ENCODE results near the gene PRPSAP1. TPM values are rescaled to one million over a fixed set of nuclear protein-coding genes. Genes with fewer than 3 reads are reported as not detected.
A peak's percentile ranks its signal among the peaks of the same experiment; 100 is the strongest.

PRPSAP1 gene
- total and polyA plus RNA-seq, 8 donors, result 25.0 to 49.0 (median 38.4) TPM

- peaks cover 7 to 15% (median 11%) of the 10 kb centered on the region in 4 donors for H3K4me1 ChIP-seq
- no peaks in the 10 kb centered on the region for H3K27me3 ChIP-seq
- H3K27ac ChIP-seq, result no peak overlapping the region
- intact Hi-C loops (cut with DNase I; ENCODE audit: low total_unique reads), result loop anchor here (5.0 kb wide), 1 partner anchor 158 kb away; no protein-coding TSS in a partner anchor
- DNase-seq, result no peak
- TF ChIP-seq EP300 (IDR thresholded peaks at IDR 0.05) (no peak), CTCF (IDR thresholded peaks at IDR 0.05) (peak in 1 of 7 experiments; percentile 28), POLR2A (IDR thresholded peaks at IDR 0.05) (no peak)
- H3K9me3 ChIP-seq, result no peaks in the 10 kb centered on the region
- no peak overlapping the region for H3K4me3 ChIP-seq
- H3K36me3 ChIP-seq, result no peaks in the 10 kb centered on the region
- WGBS, 5 donors, result 79 to 89% (median 86%) methylated on average over 8 to 15 of the region's 15 CpGs
Measured at GRCh38 chr17:76279742-76280287, 73.9 kb downstream of the PRPSAP1 start.

GRCh38 chr17:76278952-76279741 is 74.6 kb downstream of the PRPSAP1 start:
- WGBS, 5 donors, result 33 to 48% (median 43%) methylated on average over 27 to 28 of the region's 28 CpGs
- Histone ChIP-seq H3K9me3 (no peaks in the 10 kb centered on the region), H3K27me3 (no peaks in the 10 kb centered on the region), H3K27ac (no peak overlapping the region), H3K4me1 (peaks cover 8 to 20% (median 15%) of the 10 kb centered on the region in 4 donors), H3K36me3 (no peaks in the 10 kb centered on the region), H3K4me3 (no peak overlapping the region)
- peak; percentile 92 to 95 for DNase-seq
- TF ChIP-seq CTCF (IDR thresholded peaks at IDR 0.05) (peak in 6 of 7 experiments; percentile 80 to 99 (median 94)), POLR2A (IDR thresholded peaks at IDR 0.05) (no peak), POLR2AphosphoS5 (IDR thresholded peaks at IDR 0.05) (peak in 1 of 3 donors; percentile 61), EP300 (IDR thresholded peaks at IDR 0.05) (no peak)
- intact Hi-C loops (cut with DNase I; ENCODE audit: low total_unique reads), result loop anchor here (5.0 kb wide), 1 partner anchor 157 kb away; no protein-coding TSS in a partner anchor

GRCh38 chr17:76278268-76278908 is 75.3 kb downstream of the PRPSAP1 start:
- 81 to 92% (median 84%) methylated on average over 14 to 19 of the region's 19 CpGs for WGBS, 5 donors
- Histone ChIP-seq H3K4me3 (no peak overlapping the region), H3K27me3 (no peaks in the 10 kb centered on the region), H3K4me1 (peaks cover 14 to 28% (median 22%) of the 10 kb centered on the region in 4 donors), H3K9me3 (no peaks in the 10 kb centered on the region), H3K27ac (no peak overlapping the region), H3K36me3 (no peaks in the 10 kb centered on the region)
- no peak for TF ChIP-seq CTCF (IDR thresholded peaks at IDR 0.05)
- no peak for TF ChIP-seq POLR2AphosphoS5 (IDR thresholded peaks at IDR 0.05)
- no peak for TF ChIP-seq POLR2A (IDR thresholded peaks at IDR 0.05)
- no peak for TF ChIP-seq EP300 (IDR thresholded peaks at IDR 0.05)
- no peak for DNase-seq
- intact Hi-C loops (cut with DNase I; ENCODE audit: low total_unique reads), result loop anchor here (5.0 kb wide), 1 partner anchor 156 kb away; no protein-coding TSS in a partner anchor
